ENCODE results near the gene ADAMTS17. TPM values are rescaled to one million over a fixed set of nuclear protein-coding genes. Genes with fewer than 3 reads are reported as not detected.

The ADAMTS17 gene
- total RNA-seq, 1 donor from 2014 or later: 1.4 TPM

GRCh38 chr15:99923711-99924110 is 418.1 kb downstream of the ADAMTS17 start:
- intact Hi-C loops (cut with DNase I): no loop called here
- DNase-seq (ENCODE audit: missing footprints): no peak
- no peak for ATAC-seq

Other genes starting within 250 kb of the ADAMTS17 start
- gene CERS3, start 187.0 kb upstream of the ADAMTS17 start, total RNA-seq: not detected